Caco-2 (cell line): ENCODE results near the gene TEKT4. TPM values are rescaled to one million over a fixed set of nuclear protein-coding genes. Genes with fewer than 3 reads are reported as not detected.
A peak's percentile ranks its signal among the peaks of the same experiment; 100 is the strongest.
"Not testable (repeated sequence)": the region's sequence is repeated elsewhere in the genome, so short reads cannot be mapped to it uniquely, and the experiment has no call there.

ENCODE experiments used
- BruUV-seq: library from RNA; stranded (reverse); fragments of 400-500 nt; replicated peaks from 2 replicates; lab custom pipeline; 2021; lab: Mats Ljungman, UMichigan
- CTCF ChIA-PET: fragments of 300-600 bp; sonication (Branson Sonifier 250); formaldehyde crosslinking; loops from one replicate; lab custom pipeline; 2022; ENCODE audit warnings: antibody characterized with exemption; lab: Charles Lee
- POLR2A ChIA-PET: fragments of 300-600 bp; sonication (Branson Sonifier 250); formaldehyde crosslinking; loops from one replicate; lab custom pipeline; 2022; ENCODE audit warnings: antibody characterized with exemption; lab: Charles Lee
- DNase-seq, 2 experiments: peaks; one replicate each; pipeline versions ENCODE4 v3.0.0 to v3.0.0-alpha.2; 2020 to 2022
- H3K27me3 ChIP-seq: replicated peaks from 2 replicates; pipeline ENCODE4 v1.6.0; 2011; ENCODE audit warnings: low read length; ENCODE audit not compliant: control insufficient read depth, insufficient read depth
- H3K36me3 ChIP-seq: 2 replicates; pipeline ENCODE4 v1.5.1; 2011; ENCODE audit warnings: low read length; ENCODE audit not compliant: control insufficient read depth, insufficient read depth
- H3K4me1 ChIP-seq: fragments of 250-450 bp; sonication (Bioruptor Pico); 2 replicates; pipeline ENCODE4 v1.5.1; 2020; ENCODE audit warnings: mild to moderate bottlenecking
- H3K4me3 ChIP-seq: 2 replicates; pipeline ENCODE4 v1.5.1; 2011; ENCODE audit warnings: low read depth, mild to moderate bottlenecking, control low read depth, low read length
- H3K9me3 ChIP-seq: fragments of 250-450 bp; sonication (Bioruptor Pico); 2 replicates; pipeline ENCODE4 v1.5.1; 2020; ENCODE audit warnings: mild to moderate bottlenecking, moderate library complexity
- H3K27ac Mint-ChIP-seq: one replicate; pipeline ENCODE4 v1.8.0; 2022; ENCODE audit warnings: mixed read lengths; ENCODE audit not compliant: unreplicated experiment
- H3K27me3 Mint-ChIP-seq: one replicate; pipeline ENCODE4 v1.8.0; 2022; ENCODE audit warnings: mixed read lengths; ENCODE audit not compliant: insufficient read depth, unreplicated experiment
- H3K36me3 Mint-ChIP-seq: one replicate; pipeline ENCODE4 v1.8.0; 2022; ENCODE audit warnings: mild to moderate bottlenecking, mixed read lengths; ENCODE audit not compliant: insufficient read depth, unreplicated experiment
- H3K4me1 Mint-ChIP-seq: one replicate; pipeline ENCODE4 v1.8.0; 2022; ENCODE audit warnings: low read depth, mixed read lengths; ENCODE audit not compliant: unreplicated experiment
- H3K4me3 Mint-ChIP-seq: one replicate; pipeline ENCODE4 v1.8.0; 2022; ENCODE audit warnings: mild to moderate bottlenecking, moderate library complexity, mixed read lengths; ENCODE audit not compliant: unreplicated experiment
- H3K9me3 Mint-ChIP-seq: one replicate; pipeline ENCODE4 v1.8.0; 2022; ENCODE audit warnings: mixed read lengths; ENCODE audit not compliant: unreplicated experiment
- intact Hi-C: fragments of 100-400 bp; cut with micrococcal nuclease; formaldehyde crosslinking; loops from one replicate; pipeline ENCODE4 v1.10.0; 2022; ENCODE audit not compliant: unreplicated experiment
- total RNA-seq: library from RNA; stranded (reverse); gene quantifications from 2 replicates; pipeline ENCODE4 v1.2.3, GENCODE V29; 2022
- TF ChIP-seq, protein P1 (sequence below), 2 experiments: fragments of 200-600 bp in 1 of 2; IDR thresholded peaks; 1 replicate in 1 of 2; 2 replicates in 1 of 2; pipeline versions ENCODE4 v1.5.1 to v1.8.0; 2011 to 2022; ENCODE audit warnings: antibody characterized with exemption in 1 of 2, control low read depth in 1 of 2, inconsistent platforms in 1 of 2, low read depth in 1 of 2, low read length in 1 of 2, mild to moderate bottlenecking in 1 of 2, moderate library complexity in 1 of 2; ENCODE audit not compliant: insufficient read depth in 1 of 2, severe bottlenecking in 1 of 2, unreplicated experiment in 1 of 2

Gene TEKT4
- total RNA-seq, 1 experiment from 2014 or later = not detected

DNA sequence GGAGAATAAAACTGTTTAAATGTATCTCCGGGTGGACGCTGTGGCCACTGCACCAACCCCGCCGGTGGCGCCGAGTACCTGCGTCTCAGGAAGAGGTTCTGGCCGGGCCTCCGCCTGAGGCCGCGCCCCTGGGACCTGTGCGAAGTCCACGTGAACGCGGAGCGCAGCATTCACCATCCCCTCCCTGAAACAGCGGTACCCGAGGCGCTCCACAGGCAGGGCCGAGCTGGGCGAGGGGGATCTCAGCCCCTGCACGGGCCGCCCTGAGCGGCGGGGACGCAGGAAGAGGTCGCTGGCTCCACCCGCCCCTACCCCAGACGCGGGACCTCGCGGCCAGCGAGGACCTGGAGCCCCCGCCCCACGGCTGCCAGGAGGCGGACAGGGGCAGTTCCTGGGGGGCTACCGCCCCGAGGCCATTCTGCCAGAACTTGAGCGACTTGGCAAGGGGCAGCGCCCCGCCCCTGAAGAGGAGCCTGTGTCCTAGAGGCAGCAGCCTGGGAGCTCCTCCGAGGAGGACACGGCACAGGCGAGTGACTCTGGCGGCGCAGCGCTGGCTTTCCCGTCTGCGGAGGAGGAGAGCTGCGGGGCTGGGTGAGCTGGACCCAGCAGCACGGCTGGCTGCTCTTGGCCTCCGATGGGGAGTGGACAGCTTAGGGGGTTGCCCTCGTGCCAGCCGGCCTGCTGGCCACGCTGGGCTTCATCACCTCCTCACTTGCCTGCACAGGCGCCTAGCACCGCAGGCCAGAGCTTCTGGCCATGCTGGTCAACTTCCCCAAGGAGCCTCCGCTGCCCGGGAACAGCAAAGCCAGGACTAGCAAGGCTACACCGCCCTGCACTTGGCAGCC is 9.7 kb upstream of the TEKT4 start:
- no peak overlapping the region for H3K27ac Mint-ChIP-seq
- Histone ChIP-seq H3K9me3 (no peaks in the 10 kb centered on the region), H3K36me3 (no peaks in the 10 kb centered on the region), H3K4me1 (no peaks in the 10 kb centered on the region), H3K4me3 (no peak overlapping the region), H3K27me3 (no peaks in the 10 kb centered on the region)
- H3K27me3 Mint-ChIP-seq = peaks cover 8% of the 10 kb centered on the region
- intact Hi-C loops = loop anchor here (2.0 kb wide), 1 partner anchor 95 kb away; no protein-coding TSS in a partner anchor
- CTCF ChIA-PET = no interaction called here
- POLR2A ChIA-PET = no interaction called here
- H3K4me1 Mint-ChIP-seq = no peaks in the 10 kb centered on the region
- TF ChIP-seq, protein P1, sequence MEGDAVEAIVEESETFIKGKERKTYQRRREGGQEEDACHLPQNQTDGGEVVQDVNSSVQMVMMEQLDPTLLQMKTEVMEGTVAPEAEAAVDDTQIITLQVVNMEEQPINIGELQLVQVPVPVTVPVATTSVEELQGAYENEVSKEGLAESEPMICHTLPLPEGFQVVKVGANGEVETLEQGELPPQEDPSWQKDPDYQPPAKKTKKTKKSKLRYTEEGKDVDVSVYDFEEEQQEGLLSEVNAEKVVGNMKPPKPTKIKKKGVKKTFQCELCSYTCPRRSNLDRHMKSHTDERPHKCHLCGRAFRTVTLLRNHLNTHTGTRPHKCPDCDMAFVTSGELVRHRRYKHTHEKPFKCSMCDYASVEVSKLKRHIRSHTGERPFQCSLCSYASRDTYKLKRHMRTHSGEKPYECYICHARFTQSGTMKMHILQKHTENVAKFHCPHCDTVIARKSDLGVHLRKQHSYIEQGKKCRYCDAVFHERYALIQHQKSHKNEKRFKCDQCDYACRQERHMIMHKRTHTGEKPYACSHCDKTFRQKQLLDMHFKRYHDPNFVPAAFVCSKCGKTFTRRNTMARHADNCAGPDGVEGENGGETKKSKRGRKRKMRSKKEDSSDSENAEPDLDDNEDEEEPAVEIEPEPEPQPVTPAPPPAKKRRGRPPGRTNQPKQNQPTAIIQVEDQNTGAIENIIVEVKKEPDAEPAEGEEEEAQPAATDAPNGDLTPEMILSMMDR (IDR thresholded peaks at IDR 0.05; ENCODE audit: insufficient read depth in 1 of 2, low read depth in 1 of 2, low read length in 1 of 2, severe bottlenecking in 1 of 2, unreplicated experiment in 1 of 2) = no peak
- no peak overlapping the region for H3K4me3 Mint-ChIP-seq
- BruUV-seq = no TSS peak
- DNase-seq = peak in 1 of 2 experiments; percentile 4
- no peaks in the 10 kb centered on the region for H3K36me3 Mint-ChIP-seq
- H3K9me3 Mint-ChIP-seq = no peaks in the 10 kb centered on the region

DNA sequence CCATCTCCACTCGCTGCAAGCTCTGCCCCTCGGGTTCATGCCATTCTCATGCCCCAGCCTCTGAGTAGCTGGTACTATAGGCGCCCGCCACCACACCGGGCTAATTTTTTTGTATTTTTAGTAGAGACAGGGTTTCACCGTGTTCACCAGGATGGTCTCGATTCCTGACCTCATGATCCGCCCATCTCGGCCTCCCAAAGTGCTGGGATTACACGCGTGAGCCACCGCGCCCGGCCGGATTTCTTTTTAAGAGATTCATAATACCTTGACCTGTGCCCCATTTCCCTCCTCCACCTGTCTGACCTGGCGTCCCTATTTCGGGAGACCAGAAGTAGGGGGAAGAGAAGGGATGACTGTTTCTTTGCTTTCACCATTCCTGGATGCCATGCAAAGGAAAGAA is 8.3 kb upstream of the TEKT4 start:
- BruUV-seq, H3K27me3 ChIP-seq, H3K27me3 Mint-ChIP-seq, H3K27ac Mint-ChIP-seq, H3K36me3 ChIP-seq, POLR2A ChIA-PET, H3K4me3 ChIP-seq, H3K4me1 ChIP-seq, DNase-seq, CTCF ChIA-PET, H3K9me3 ChIP-seq, H3K9me3 Mint-ChIP-seq, H3K4me1 Mint-ChIP-seq, H3K4me3 Mint-ChIP-seq, H3K36me3 Mint-ChIP-seq: not testable (repeated sequence)
- intact Hi-C loops = loop anchor here (2.0 kb wide), 1 partner anchor 94 kb away; no protein-coding TSS in a partner anchor

DNA sequence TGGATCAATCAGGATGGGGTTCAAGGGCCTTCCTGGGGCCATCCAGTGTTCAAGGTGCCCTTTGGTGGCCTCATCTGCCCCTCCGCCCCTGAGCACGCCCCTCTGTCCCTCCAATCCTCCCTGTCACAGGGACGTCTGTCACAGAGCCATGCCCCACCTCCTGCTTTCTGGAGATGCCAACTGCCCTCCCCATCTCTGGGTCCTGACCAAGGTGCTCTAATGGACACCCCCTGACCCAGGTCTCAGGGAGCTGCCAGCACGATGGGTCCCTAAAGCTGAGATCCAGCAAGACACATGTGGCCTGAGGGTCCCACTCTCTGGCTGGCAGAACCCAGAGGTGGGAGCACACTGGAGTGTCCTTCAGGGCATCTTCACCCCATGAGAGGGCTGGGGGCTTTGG is 2.1 kb upstream of the TEKT4 start:
- Mint-ChIP-seq H3K27me3 (no peaks in the 10 kb centered on the region), H3K36me3 (no peaks in the 10 kb centered on the region), H3K27ac (no peak overlapping the region), H3K9me3 (no peaks in the 10 kb centered on the region), H3K4me3 (no peak overlapping the region), H3K4me1 (no peaks in the 10 kb centered on the region)
- intact Hi-C loops = no loop called here
- DNase-seq = no peak
- Histone ChIP-seq H3K4me3 (no peak overlapping the region), H3K4me1 (no peaks in the 10 kb centered on the region), H3K9me3 (no peaks in the 10 kb centered on the region), H3K36me3 (no peaks in the 10 kb centered on the region), H3K27me3 (no peaks in the 10 kb centered on the region; the same call in 1 of the 2 replicates)
- ChIA-PET POLR2A (no interaction called here), CTCF (no interaction called here)
- BruUV-seq = no TSS peak
- TF ChIP-seq, protein P1 (IDR thresholded peaks at IDR 0.05; ENCODE audit: insufficient read depth in 1 of 2, low read depth in 1 of 2, low read length in 1 of 2, severe bottlenecking in 1 of 2, unreplicated experiment in 1 of 2) = no peak
